Effector memory CD4-positive, alpha-beta T cell (primary cell): ENCODE data around the gene ACSL6.

Source experiments
- DNase-seq, 3 donors: peaks; one replicate each; pipeline ENCODE4 v3.0.0-alpha.2; 2020
- H3K27ac ChIP-seq: 2 replicates; pipeline ENCODE4 v1.7.0; 2013; ENCODE audit warnings: mild to moderate bottlenecking, low read length, moderate library complexity; ENCODE audit not compliant: insufficient read depth, poor library complexity, severe bottlenecking
- H3K27me3 ChIP-seq: replicated peaks from 2 replicates; pipeline ENCODE4 v1.7.0; 2013; ENCODE audit warnings: mild to moderate bottlenecking, low read length; ENCODE audit not compliant: insufficient read depth, control insufficient read depth, poor library complexity, severe bottlenecking
- H3K36me3 ChIP-seq: 2 replicates; pipeline ENCODE4 v1.7.0; 2013; ENCODE audit warnings: mild to moderate bottlenecking, low read length, moderate library complexity; ENCODE audit not compliant: control insufficient read depth, insufficient read depth
- H3K4me1 ChIP-seq: 2 replicates; pipeline ENCODE4 v1.7.0; 2013; ENCODE audit warnings: low read length, mild to moderate bottlenecking; ENCODE audit not compliant: control insufficient read depth, insufficient read depth, poor library complexity, severe bottlenecking
- H3K4me3 ChIP-seq: 2 replicates; pipeline ENCODE4 v1.7.0; 2013; ENCODE audit warnings: low read length, low read depth, mild to moderate bottlenecking; ENCODE audit not compliant: insufficient read depth, poor library complexity, severe bottlenecking
- H3K9me3 ChIP-seq: 2 replicates; pipeline ENCODE4 v1.7.0; 2013; ENCODE audit warnings: mild to moderate bottlenecking, low read length, moderate library complexity; ENCODE audit not compliant: control insufficient read depth

ACSL6 gene

DNA sequence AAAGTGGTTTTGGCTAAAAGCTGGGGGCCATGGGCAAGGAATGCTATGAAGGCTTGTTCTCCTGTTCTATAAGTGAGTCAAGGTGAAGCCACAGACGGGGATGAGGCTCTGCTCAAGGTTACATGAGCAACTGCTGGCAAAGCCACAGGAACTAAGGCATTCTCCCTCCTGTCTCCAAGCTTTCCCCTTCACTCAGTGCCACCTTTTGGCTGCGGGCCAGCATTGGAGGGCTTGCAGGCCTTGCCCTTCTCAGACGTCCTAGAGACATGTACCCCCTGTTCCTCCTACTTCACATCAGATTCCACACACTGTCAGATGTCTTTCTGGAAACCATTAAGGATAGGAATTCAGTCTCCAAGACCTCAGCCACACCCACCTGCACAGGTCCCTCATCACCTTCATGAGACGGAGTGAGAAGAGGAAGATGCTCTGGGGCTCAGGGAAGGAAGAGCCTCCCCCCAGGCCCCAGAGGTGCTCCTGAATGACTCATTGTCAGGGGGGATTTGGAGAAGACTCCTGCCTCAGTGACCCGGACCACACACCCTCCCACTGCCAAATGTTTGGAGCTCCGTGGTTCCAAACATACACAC is 45.5 kb downstream of the ACSL6 start:
- DNase-seq, result no peak
- no peak overlapping the region for H3K27ac ChIP-seq
- H3K9me3 ChIP-seq, result no peaks in the 10 kb centered on the region
- H3K4me3 ChIP-seq, result no peak overlapping the region
- H3K36me3 ChIP-seq, result peaks cover 29% of the 10 kb centered on the region
- no peaks in the 10 kb centered on the region for H3K27me3 ChIP-seq
- H3K4me1 ChIP-seq, result no peaks in the 10 kb centered on the region

GRCh38 chr5:131959906-131960305 is 51.6 kb downstream of the ACSL6 start:
- Histone ChIP-seq H3K27ac (no peak overlapping the region), H3K4me3 (no peak overlapping the region), H3K36me3 (peaks cover 14% of the 10 kb centered on the region), H3K27me3 (no peaks in the 10 kb centered on the region), H3K9me3 (no peaks in the 10 kb centered on the region), H3K4me1 (no peaks in the 10 kb centered on the region)
- no peak for DNase-seq

- no peaks in the 10 kb centered on the region for H3K9me3 ChIP-seq
- peaks cover 14% of the 10 kb centered on the region for H3K36me3 ChIP-seq
- DNase-seq, result no peak
- no peak overlapping the region for H3K4me3 ChIP-seq
- no peak overlapping the region for H3K27ac ChIP-seq
- H3K4me1 ChIP-seq, result no peaks in the 10 kb centered on the region
- H3K27me3 ChIP-seq, result no peaks in the 10 kb centered on the region
Measured at GRCh38 chr5:131959136-131959535, 52.3 kb downstream of the ACSL6 start.

GRCh38 chr5:131957721-131958441 is 53.6 kb downstream of the ACSL6 start:
- Histone ChIP-seq H3K4me3 (no peak overlapping the region), H3K27me3 (no peaks in the 10 kb centered on the region), H3K4me1 (no peaks in the 10 kb centered on the region), H3K36me3 (peaks cover 16% of the 10 kb centered on the region), H3K27ac (no peak overlapping the region), H3K9me3 (no peaks in the 10 kb centered on the region)
- no peak for DNase-seq

- Histone ChIP-seq H3K4me3 (no peak overlapping the region), H3K27ac (no peak overlapping the region), H3K4me1 (no peaks in the 10 kb centered on the region), H3K27me3 (no peaks in the 10 kb centered on the region), H3K9me3 (no peaks in the 10 kb centered on the region), H3K36me3 (peaks cover 12% of the 10 kb centered on the region)
- DNase-seq, result no peak
Measured at GRCh38 chr5:131953969-131954368, 57.5 kb downstream of the ACSL6 start.

GRCh38 chr5:131952301-131952857 is 59.1 kb downstream of the ACSL6 start:
- DNase-seq, result no peak
- Histone ChIP-seq H3K9me3 (no peaks in the 10 kb centered on the region), H3K36me3 (peaks cover 12% of the 10 kb centered on the region), H3K4me3 (no peak overlapping the region), H3K27me3 (no peaks in the 10 kb centered on the region), H3K27ac (no peak overlapping the region), H3K4me1 (no peaks in the 10 kb centered on the region)

GRCh38 chr5:131950706-131951105 is 60.8 kb downstream of the ACSL6 start:
- DNase-seq, result no peak
- H3K36me3 ChIP-seq, result peaks cover 12% of the 10 kb centered on the region
- H3K9me3 ChIP-seq, result no peaks in the 10 kb centered on the region
- H3K27me3 ChIP-seq, result no peaks in the 10 kb centered on the region
- H3K4me3 ChIP-seq, result no peak overlapping the region
- H3K27ac ChIP-seq, result no peak overlapping the region
- no peaks in the 10 kb centered on the region for H3K4me1 ChIP-seq

DNA sequence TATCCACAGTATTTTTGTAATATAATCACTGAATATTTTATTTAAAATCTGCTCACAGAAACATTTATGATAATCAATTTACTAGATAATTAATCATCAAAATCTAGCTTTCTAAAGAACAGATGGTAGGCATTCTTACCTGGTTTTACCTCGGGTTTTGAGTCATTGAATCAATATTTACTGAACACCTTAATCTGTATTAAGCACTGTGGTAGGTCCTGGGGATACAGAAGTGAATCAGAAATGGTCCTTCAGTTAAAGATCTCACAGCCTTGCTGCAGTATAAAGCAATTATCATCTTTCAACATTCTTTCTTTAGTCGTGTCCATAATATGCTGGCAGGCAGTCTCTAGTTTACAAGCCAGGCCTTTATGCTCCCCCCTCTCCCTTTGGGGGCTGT is 64.0 kb downstream of the ACSL6 start:
- DNase-seq, result no peak
- no peak overlapping the region for H3K4me3 ChIP-seq
- no peaks in the 10 kb centered on the region for H3K4me1 ChIP-seq
- H3K9me3 ChIP-seq, result no peaks in the 10 kb centered on the region
- peaks cover 2% of the 10 kb centered on the region for H3K36me3 ChIP-seq
- H3K27ac ChIP-seq, result no peak overlapping the region
- no peaks in the 10 kb centered on the region for H3K27me3 ChIP-seq

- H3K9me3 ChIP-seq, result no peaks in the 10 kb centered on the region
- no peak within 1 kb of the TSS for H3K27ac ChIP-seq
- no peaks in the 10 kb centered on the region for H3K4me1 ChIP-seq
- no peak for DNase-seq
- H3K27me3 ChIP-seq, result no peaks in the 10 kb centered on the region
- H3K36me3 ChIP-seq, result no peaks in the 10 kb centered on the region
- H3K4me3 ChIP-seq, result no peak within 1 kb of the TSS
Measured at GRCh38 chr5:131945551-131946168, 65.8 kb downstream of the ACSL6 start, which contains the start of gene MEIKIN. Gene MEIKIN, minus strand, starts transcription at chr5:131945663. Its CDS starts 158 bp downstream, at chr5:131945505.
